ENCODE measurements around the gene INPP5B. TPM values are rescaled to one million over a fixed set of nuclear protein-coding genes. Genes with fewer than 3 reads are reported as not detected.
A peak's percentile ranks its signal among the peaks of the same experiment; 100 is the strongest.

Gene INPP5B
- total RNA-seq, 3 donors from 2014 or later = 12.6 to 17.0 (median 15.5) TPM

DNA sequence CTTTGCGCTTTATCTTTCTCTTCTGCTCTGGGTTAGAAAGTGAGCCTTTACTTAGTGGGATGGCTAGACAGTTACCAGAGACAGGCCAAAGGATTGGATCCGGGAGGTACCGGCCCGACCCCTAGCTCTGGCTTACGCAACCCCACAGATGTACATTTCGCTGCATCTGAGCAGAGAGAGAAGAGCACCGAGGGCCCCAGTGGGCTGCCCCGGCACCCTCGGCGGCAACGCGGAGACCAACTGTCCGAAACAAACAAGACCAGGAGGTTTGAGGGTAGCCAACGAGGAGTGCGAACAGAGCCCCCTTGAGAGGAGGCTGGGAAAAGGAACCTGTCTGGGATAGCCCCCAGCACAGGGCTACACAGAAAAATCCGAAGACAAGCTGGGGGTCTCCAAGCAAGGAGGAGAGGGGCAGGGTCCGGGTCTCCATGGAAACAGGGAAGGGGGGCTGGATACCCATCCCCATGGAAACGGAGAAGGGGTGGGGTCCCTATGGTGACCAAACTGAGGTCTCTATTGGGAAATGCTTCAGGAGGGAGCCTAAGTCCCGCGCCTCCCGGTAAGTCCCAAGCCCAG lies 87.8 kb downstream of the INPP5B start:
- peaks cover 40% of the 10 kb centered on the region for H3K4me1 Mint-ChIP-seq (ENCODE audit: low read depth)
- no peaks in the 10 kb centered on the region for H3K27me3 Mint-ChIP-seq (ENCODE audit: low read depth)
- H3K36me3 Mint-ChIP-seq (ENCODE audit: insufficient read depth) = peaks cover 23% of the 10 kb centered on the region
- DNase-seq = no peak
- ATAC-seq = peak; percentile 0 to 1
- peak overlapping the region; percentile 95 for H3K4me3 Mint-ChIP-seq
- H3K9me3 Mint-ChIP-seq = no peaks in the 10 kb centered on the region

DNA sequence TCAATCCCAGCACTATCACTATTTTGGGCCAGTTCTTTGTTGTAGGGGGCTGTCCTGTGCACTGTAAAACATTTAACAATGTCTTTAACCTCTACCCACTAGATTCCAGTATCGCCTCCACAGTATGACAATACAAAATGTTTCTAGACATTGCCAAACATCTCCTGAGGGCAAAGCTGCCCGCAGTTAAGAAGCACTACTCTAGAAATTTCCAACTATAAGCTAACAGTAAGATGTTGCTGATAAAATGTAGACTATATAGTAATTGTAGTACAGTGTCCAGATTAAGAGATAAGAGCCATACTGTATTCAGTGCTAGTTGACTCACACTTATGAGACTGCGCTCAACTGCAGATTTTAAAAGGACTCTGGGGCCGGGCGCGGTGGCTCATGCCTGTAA lies 92.4 kb downstream of the INPP5B start:
- DNase-seq (no peak), ATAC-seq (no peak)
- H3K9me3 Mint-ChIP-seq = no peaks in the 10 kb centered on the region
- peaks cover 49% of the 10 kb centered on the region for H3K4me1 Mint-ChIP-seq (ENCODE audit: low read depth)
- H3K36me3 Mint-ChIP-seq (ENCODE audit: insufficient read depth) = peaks cover 26% of the 10 kb centered on the region
- H3K4me3 Mint-ChIP-seq = no peak overlapping the region
- H3K27me3 Mint-ChIP-seq (ENCODE audit: low read depth) = no peaks in the 10 kb centered on the region

DNA sequence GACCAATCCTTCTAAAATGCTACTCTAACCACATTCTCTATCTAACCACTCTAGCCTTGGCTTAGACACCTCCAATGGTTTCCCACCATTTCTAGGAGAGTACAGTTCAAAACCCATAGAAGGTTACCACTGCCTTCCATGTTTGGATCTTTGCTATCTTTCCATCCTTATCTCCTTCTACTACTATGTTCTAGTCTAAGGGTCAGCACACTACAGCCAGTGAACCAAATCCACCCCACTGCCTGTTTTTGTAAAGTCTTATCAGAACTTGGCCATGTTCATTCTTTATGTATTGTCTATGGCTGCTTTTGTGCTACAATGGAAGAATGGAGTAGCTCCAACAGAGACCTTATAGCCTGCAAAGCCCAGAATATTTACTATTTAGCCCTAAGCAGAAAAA lies 93.7 kb downstream of the INPP5B start:
- no peak for DNase-seq
- peak overlapping the region; percentile 45 for H3K4me3 Mint-ChIP-seq
- peaks cover 31% of the 10 kb centered on the region for H3K36me3 Mint-ChIP-seq (ENCODE audit: insufficient read depth)
- no peaks in the 10 kb centered on the region for H3K27me3 Mint-ChIP-seq (ENCODE audit: low read depth)
- no peaks in the 10 kb centered on the region for H3K9me3 Mint-ChIP-seq
- H3K4me1 Mint-ChIP-seq (ENCODE audit: low read depth) = peaks cover 51% of the 10 kb centered on the region
- ATAC-seq = no peak

DNA sequence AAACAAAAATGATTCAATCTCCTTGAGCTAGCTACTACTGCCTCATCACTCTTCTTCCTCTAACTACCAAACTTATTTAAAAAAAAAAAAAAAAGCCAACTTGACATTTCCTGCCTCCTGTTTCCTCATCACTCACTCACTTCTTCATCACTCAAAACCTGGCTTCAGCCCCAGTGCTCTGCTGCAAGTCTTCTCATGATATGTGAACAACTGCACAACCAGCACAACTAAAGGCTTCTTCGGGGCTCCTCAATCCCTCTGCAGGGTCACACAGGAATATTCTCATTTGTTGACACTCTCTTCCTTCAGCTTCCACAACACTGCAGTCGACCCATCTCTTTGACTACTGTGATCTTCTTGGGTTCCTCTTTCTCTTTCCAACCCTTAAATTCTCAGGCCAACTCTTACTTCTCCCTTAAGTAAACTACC lies 95.1 kb downstream of the INPP5B start:
- Mint-ChIP-seq H3K9me3 (no peaks in the 10 kb centered on the region), H3K4me3 (no peak overlapping the region), H3K27me3 (ENCODE audit: low read depth) (no peaks in the 10 kb centered on the region), H3K36me3 (ENCODE audit: insufficient read depth) (peaks cover 24% of the 10 kb centered on the region), H3K4me1 (ENCODE audit: low read depth) (peaks cover 48% of the 10 kb centered on the region)
- DNase-seq (no peak), ATAC-seq (no peak)

DNA sequence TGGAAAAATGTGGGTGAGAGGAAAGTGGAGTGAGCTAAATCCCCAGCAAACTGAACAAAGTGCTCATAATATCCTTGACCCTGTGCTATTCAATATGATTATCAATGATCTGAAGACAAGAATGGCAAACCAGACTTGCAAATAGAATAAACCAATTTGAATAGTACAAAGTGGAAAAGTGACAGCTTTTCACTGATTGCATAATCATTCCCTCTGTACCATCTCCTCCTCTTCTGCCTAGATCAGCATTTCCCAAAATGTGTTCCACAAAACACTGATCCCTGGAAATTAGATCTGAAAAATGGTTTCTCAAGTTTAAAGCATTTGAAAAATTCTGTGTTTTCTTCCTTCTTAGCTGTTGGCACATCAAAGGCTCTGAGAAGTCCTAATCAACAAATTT lies 95.6 kb downstream of the INPP5B start:
- Mint-ChIP-seq H3K4me1 (ENCODE audit: low read depth) (peaks cover 50% of the 10 kb centered on the region), H3K9me3 (no peaks in the 10 kb centered on the region), H3K4me3 (no peak overlapping the region), H3K27me3 (ENCODE audit: low read depth) (no peaks in the 10 kb centered on the region), H3K36me3 (ENCODE audit: insufficient read depth) (peaks cover 24% of the 10 kb centered on the region)
- ATAC-seq = no peak
- DNase-seq = no peak

DNA sequence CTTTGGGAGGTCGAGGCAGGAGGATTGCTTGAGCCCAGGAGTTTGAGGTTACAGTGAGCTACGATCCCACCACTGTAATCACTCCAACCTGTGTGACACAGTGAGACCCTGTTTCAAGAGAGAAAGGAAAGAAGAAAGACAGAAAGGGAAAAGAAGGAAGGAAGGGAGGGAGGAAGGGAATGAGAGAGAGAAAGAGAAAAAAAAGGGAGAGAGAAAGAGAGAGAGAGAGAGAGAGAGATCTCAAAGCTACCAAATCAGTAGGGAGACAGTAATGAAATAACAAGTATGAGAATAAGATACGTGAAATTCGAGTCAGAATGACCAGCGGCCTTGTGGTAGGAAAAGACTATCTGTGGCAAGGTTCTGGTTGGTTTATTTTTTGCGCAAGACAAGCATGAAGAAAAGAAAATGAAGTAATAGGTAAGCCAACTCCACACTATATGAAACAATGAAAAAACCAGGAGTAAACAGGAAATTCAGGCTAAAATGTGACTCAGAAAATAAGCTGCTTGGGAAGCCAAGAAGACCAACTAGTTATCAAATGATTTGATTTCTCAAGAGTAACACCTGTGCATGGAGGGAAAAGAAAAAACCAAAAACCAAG lies 96.4 kb downstream of the INPP5B start:
- no peaks in the 10 kb centered on the region for H3K27me3 Mint-ChIP-seq (ENCODE audit: low read depth)
- peaks cover 51% of the 10 kb centered on the region for H3K4me1 Mint-ChIP-seq (ENCODE audit: low read depth)
- peaks cover 25% of the 10 kb centered on the region for H3K36me3 Mint-ChIP-seq (ENCODE audit: insufficient read depth)

DNA sequence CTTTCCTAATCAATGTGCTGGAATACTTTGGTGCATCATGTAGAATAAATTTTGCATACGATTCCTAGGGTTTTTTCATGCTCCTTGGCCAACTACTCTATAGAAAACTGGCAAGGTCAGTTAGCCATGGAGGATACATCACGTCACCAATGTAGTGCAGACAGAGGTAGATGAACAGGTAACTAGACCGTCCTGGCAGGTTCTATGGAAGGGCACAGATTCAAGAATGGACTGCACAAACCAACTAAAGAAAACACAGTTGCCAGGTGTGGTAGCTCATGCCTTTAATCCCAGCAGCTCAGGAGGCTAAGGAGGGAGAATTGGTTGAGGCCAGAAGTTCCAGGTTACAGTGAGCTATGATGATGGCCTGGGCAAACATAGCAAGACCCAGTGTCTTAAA lies 97.4 kb downstream of the INPP5B start:
- H3K4me1 Mint-ChIP-seq (ENCODE audit: low read depth) = peaks cover 52% of the 10 kb centered on the region

More for the DNA sequence above, 96.4 kb downstream of the INPP5B start:
- no peaks in the 10 kb centered on the region for H3K9me3 Mint-ChIP-seq
- DNase-seq (no peak), ATAC-seq (no peak)
- H3K4me3 Mint-ChIP-seq = no peak overlapping the region

DNA sequence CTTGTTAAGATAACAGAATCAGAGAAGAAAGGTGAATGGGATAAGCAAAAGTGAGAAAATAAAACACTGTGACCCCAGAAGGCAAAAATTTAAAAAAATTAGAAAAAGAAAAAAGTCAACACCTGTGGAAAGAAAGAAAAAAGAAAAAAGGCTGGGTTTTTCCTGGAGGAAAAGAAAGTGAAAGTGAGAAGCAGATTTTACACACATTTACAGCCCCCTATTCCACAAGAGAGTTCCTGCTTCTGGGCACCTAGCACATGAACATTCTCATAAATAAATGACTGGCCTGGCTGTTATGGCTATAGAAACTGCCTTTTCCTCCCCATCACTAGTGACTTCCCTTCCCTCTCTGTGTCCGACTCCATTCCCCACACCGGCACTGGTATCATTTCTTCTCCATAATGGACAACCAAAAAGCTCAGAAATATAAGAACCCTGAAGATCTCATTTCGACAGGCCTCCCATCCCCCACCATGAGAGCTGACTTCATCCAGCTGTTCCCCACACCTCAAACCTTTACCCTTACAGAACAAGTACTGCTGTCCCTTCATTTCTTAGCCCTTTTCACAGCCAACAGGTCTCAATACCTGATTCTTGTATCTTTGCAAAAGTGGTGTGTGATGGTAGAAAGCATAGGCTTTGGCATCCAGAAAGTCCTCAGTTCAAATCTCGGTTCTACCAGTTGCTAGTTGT lies 100.1 kb downstream of the INPP5B start:
- Mint-ChIP-seq H3K27me3 (ENCODE audit: low read depth) (no peaks in the 10 kb centered on the region), H3K4me1 (ENCODE audit: low read depth) (peaks cover 41% of the 10 kb centered on the region), H3K9me3 (no peaks in the 10 kb centered on the region), H3K36me3 (ENCODE audit: insufficient read depth) (peaks cover 26% of the 10 kb centered on the region), H3K4me3 (peak overlapping the region; percentile 19)
- DNase-seq (no peak), ATAC-seq (peak in 1 of 2 donors; percentile 38)

More for the DNA sequence above, 97.4 kb downstream of the INPP5B start:
- peaks cover 31% of the 10 kb centered on the region for H3K36me3 Mint-ChIP-seq (ENCODE audit: insufficient read depth)
- H3K27me3 Mint-ChIP-seq (ENCODE audit: low read depth) = no peaks in the 10 kb centered on the region
- no peak overlapping the region for H3K4me3 Mint-ChIP-seq
- ATAC-seq (no peak), DNase-seq (no peak)
- H3K9me3 Mint-ChIP-seq = no peaks in the 10 kb centered on the region

DNA sequence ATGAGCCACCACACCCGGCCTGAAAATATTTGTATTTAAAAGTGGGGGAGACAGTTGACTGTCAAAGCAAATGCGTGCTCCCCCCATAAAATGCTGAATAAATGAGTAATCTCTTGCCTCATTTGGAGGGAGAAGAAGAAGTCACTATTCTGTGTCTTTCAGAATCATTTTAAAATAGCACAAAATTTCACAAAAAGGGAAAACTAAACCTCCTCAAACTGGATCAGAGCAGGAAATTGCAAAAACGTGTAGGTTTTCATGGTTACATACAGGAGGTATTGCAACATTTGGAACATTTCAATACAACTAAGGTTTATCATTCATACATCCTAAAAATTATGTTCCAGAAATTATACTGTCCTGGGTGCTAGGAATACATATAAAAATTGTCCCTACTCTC lies 101.1 kb downstream of the INPP5B start:
- H3K4me1 Mint-ChIP-seq (ENCODE audit: low read depth) = peaks cover 41% of the 10 kb centered on the region
- H3K4me3 Mint-ChIP-seq = no peak overlapping the region
- no peaks in the 10 kb centered on the region for H3K27me3 Mint-ChIP-seq (ENCODE audit: low read depth)
- no peaks in the 10 kb centered on the region for H3K9me3 Mint-ChIP-seq
- DNase-seq = no peak
- no peak for ATAC-seq
- peaks cover 26% of the 10 kb centered on the region for H3K36me3 Mint-ChIP-seq (ENCODE audit: insufficient read depth)

DNA sequence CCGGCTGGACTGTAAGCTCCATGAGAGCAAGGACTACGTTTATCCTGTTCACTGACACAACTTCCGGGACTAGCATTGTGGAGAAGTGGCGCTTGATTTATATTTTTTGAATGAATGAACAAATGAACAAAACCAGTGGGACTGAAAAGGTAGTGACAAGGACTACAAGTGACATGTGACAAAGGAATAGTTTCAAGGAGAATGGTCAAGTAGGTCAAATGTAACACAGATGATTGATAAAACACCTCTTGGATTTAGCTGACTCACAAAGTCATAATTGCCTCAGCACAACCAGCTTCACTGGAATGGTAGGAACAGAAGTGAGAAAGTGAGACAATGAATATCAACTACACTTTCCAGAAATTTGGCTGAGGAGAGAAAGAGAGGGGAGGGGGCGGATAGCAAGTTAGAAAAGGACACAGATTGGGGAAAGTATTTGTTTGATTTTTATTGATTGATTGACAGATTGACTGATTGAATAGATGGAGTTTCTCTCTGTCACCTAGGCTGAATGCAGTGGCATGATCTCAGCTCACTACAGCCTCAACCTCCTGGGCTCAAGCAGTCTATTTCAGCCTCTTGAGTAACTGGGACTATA lies 101.7 kb downstream of the INPP5B start:
- H3K9me3 Mint-ChIP-seq = no peaks in the 10 kb centered on the region
- H3K4me3 Mint-ChIP-seq = no peak overlapping the region
- peaks cover 41% of the 10 kb centered on the region for H3K4me1 Mint-ChIP-seq (ENCODE audit: low read depth)
- H3K27me3 Mint-ChIP-seq (ENCODE audit: low read depth) = no peaks in the 10 kb centered on the region
- no peak for ATAC-seq
- H3K36me3 Mint-ChIP-seq (ENCODE audit: insufficient read depth) = peaks cover 26% of the 10 kb centered on the region
- DNase-seq = no peak

DNA sequence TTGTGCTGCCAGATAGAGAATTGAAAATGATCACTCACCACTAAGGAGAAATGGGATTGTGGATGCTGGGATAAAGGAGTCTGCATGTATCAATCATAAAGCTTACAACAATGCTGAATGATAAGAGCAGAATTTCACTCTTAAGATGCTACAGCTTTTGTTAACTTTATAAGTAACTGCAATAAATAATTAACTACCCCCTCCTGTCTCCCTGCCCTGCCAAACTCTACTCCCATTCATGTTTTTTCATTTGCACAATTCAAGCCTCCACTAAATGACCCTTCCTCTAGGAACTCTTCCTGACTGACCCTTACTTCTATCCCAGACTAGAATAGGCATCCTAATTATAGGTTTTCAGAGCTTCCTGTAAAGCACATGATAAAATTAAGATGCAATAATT lies 102.3 kb downstream of the INPP5B start:
- H3K9me3 Mint-ChIP-seq = no peaks in the 10 kb centered on the region
- H3K36me3 Mint-ChIP-seq (ENCODE audit: insufficient read depth) = peaks cover 30% of the 10 kb centered on the region
- ATAC-seq = no peak
- no peak for DNase-seq
- peaks cover 39% of the 10 kb centered on the region for H3K4me1 Mint-ChIP-seq (ENCODE audit: low read depth)
- no peak overlapping the region for H3K4me3 Mint-ChIP-seq
- no peaks in the 10 kb centered on the region for H3K27me3 Mint-ChIP-seq (ENCODE audit: low read depth)

DNA sequence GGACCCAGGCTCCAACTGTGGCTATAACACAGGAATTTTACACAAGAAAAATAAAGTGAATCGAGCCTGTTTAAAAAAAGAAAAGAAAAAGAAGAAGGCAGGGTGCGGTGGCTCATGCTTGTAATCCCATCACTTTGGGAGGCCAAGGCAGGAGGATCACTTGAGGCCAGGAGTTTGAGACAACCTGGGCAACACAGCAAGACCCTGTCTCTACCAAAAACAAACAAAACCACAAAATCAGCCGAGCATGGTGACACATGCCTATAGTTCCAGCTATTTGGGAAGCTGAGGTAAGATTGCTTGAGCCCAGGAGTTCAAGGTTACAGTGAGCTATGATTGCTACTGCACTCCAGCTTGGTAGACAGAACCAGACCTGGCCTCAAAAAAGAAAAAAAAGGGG lies 105.2 kb downstream of the INPP5B start:
- Mint-ChIP-seq H3K27me3 (ENCODE audit: low read depth) (no peaks in the 10 kb centered on the region), H3K4me3 (no peak overlapping the region), H3K4me1 (ENCODE audit: low read depth) (peaks cover 21% of the 10 kb centered on the region), H3K9me3 (no peaks in the 10 kb centered on the region), H3K36me3 (ENCODE audit: insufficient read depth) (peaks cover 32% of the 10 kb centered on the region)
- DNase-seq (no peak), ATAC-seq (no peak)

DNA sequence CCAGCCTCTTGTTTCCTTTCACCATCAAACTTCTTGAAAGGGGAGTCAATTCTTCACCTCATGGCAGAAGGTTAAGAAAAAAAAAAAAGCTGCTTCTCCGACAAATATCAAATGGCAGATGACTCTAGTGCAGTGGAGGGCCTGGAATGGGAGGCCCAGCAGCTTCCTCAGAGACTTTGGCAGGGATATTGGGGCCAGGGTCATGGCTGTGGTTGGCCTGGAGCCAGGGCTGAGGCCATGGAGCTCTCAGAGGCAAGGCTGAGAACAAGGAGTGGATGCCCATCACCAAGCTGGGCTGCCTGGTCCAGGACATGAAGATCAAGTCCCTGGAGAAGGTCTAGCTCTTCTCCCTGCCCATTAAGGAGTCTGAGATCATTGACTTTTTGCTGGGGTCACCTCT lies 106.1 kb downstream of the INPP5B start:
- Mint-ChIP-seq H3K9me3 (no peaks in the 10 kb centered on the region), H3K36me3 (ENCODE audit: insufficient read depth) (peaks cover 35% of the 10 kb centered on the region), H3K4me3 (no peak overlapping the region), H3K4me1 (ENCODE audit: low read depth) (peaks cover 16% of the 10 kb centered on the region), H3K27me3 (ENCODE audit: low read depth) (no peaks in the 10 kb centered on the region)
- ATAC-seq = no peak
- no peak for DNase-seq

DNA sequence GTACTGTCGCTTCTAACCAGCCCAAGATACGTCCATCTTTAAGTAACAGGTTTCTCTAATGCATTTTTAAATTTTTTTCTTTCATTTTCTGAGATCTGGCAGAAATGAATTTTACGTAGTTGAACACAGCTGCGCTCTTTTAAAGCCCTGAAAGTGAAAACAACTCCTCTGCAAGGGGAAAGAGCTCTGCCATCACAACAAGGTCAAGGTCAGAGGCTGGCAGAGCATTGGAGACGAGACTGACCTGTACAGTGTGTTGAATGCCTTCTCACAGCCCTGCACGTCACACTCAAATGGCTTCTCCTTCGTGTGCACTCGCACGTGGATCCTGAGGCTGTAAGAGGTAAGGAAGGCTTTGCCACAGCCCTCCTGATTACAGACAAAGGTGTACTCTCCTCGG lies 107.2 kb downstream of the INPP5B start:
- H3K4me1 Mint-ChIP-seq (ENCODE audit: low read depth) = peaks cover 7% of the 10 kb centered on the region
- DNase-seq = no peak
- H3K27me3 Mint-ChIP-seq (ENCODE audit: low read depth) = no peaks in the 10 kb centered on the region
- no peaks in the 10 kb centered on the region for H3K9me3 Mint-ChIP-seq
- H3K4me3 Mint-ChIP-seq = no peak overlapping the region
- H3K36me3 Mint-ChIP-seq (ENCODE audit: insufficient read depth) = peaks cover 35% of the 10 kb centered on the region
- no peak for ATAC-seq

DNA sequence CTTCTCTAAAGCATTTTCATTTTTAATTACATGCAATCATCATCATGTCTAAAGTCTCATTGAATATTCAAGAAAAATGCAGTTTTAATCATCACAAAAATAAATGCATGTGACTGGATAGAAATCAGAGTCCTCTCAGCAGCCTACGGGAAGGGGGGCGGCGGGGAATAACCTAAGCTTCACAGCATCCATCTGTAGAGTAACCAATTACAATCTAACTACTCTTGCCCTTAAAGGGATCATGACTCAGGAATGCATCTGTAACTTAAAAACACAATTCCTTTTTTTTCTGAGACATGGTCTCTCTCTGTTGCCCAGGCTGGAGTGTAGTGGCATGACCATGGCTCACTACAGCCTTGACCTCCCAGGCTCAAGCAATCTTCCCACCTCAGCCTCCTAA lies 110.1 kb downstream of the INPP5B start:
- ATAC-seq (no peak), DNase-seq (no peak)
- Mint-ChIP-seq H3K4me3 (no peak overlapping the region), H3K27me3 (ENCODE audit: low read depth) (no peaks in the 10 kb centered on the region), H3K36me3 (ENCODE audit: insufficient read depth) (peaks cover 45% of the 10 kb centered on the region), H3K4me1 (ENCODE audit: low read depth) (peaks cover 2% of the 10 kb centered on the region), H3K9me3 (no peaks in the 10 kb centered on the region)
